Measurements from ENCODE around the gene GFER.
"Not testable (repeated sequence)": the region's sequence is repeated elsewhere in the genome, so short reads cannot be mapped to it uniquely, and the experiment has no call there.

GFER gene

GRCh38 chr16:2005646-2006045 is 21.7 kb downstream of the GFER start:
- DNase-seq (ENCODE audit: low read depth, low spot score): no peak

GRCh38 chr16:2006317-2006716 is 22.3 kb downstream of the GFER start:
- DNase-seq (ENCODE audit: low read depth, low spot score): no peak

- no peak for DNase-seq (ENCODE audit: low read depth, low spot score)
Measured at GRCh38 chr16:2007081-2007836, 23.3 kb downstream of the GFER start.

- DNase-seq (ENCODE audit: low read depth, low spot score): no peak
Measured at GRCh38 chr16:2008009-2008526, 24.1 kb downstream of the GFER start.

- DNase-seq (ENCODE audit: low read depth, low spot score): no peak
Measured at GRCh38 chr16:2008631-2009163, 24.7 kb downstream of the GFER start.

- no peak for DNase-seq (ENCODE audit: low read depth, low spot score)
Measured at GRCh38 chr16:2009164-2009711, 25.2 kb downstream of the GFER start.

- peak; percentile 57 for DNase-seq (ENCODE audit: low read depth, low spot score)
Measured at GRCh38 chr16:2009791-2010510, 26.0 kb downstream of the GFER start, which contains the start of gene ZNF598. Gene ZNF598, minus strand, starts transcription at chr16:2009821.

GRCh38 chr16:2011726-2012125 is 27.7 kb downstream of the GFER start:
- DNase-seq (ENCODE audit: low read depth, low spot score): not testable (repeated sequence)

GRCh38 chr16:2013527-2013926 is 29.5 kb downstream of the GFER start:
- no peak for DNase-seq (ENCODE audit: low read depth, low spot score)

GRCh38 chr16:2015117-2015946 is 31.3 kb downstream of the GFER start:
- no peak for DNase-seq (ENCODE audit: low read depth, low spot score)

- DNase-seq (ENCODE audit: low read depth, low spot score): no peak
Measured at GRCh38 chr16:2015947-2016208, 31.9 kb downstream of the GFER start.

GRCh38 chr16:2016407-2016922 is 32.5 kb downstream of the GFER start:
- DNase-seq (ENCODE audit: low read depth, low spot score): no peak

- no peak for DNase-seq (ENCODE audit: low read depth, low spot score)
Measured at GRCh38 chr16:2019518-2019920, 35.5 kb downstream of the GFER start, which contains the start of gene NPW. Gene NPW, plus strand, starts transcription at chr16:2019785.

- DNase-seq (ENCODE audit: low read depth, low spot score): no peak
Measured at GRCh38 chr16:2019921-2020831, 36.2 kb downstream of the GFER start.

- no peak for DNase-seq (ENCODE audit: low read depth, low spot score)
Measured at GRCh38 chr16:2022723-2023091, 38.7 kb downstream of the GFER start.

GRCh38 chr16:2023092-2024031 is 39.4 kb downstream of the GFER start:
- DNase-seq (ENCODE audit: low read depth, low spot score): peak; percentile 93

- DNase-seq (ENCODE audit: low read depth, low spot score): no peak
Measured at GRCh38 chr16:2024032-2024420, 40.0 kb downstream of the GFER start.

- DNase-seq (ENCODE audit: low read depth, low spot score): no peak
Measured at GRCh38 chr16:2025251-2025650, 41.3 kb downstream of the GFER start.

GRCh38 chr16:2025878-2026460 is 42.0 kb downstream of the GFER start:
- DNase-seq (ENCODE audit: low read depth, low spot score): no peak

All from activated CD4-positive, CD25-positive, alpha-beta regulatory T cell treated with anti-CD3 and anti-CD28 coated beads, Interleukin-2, amount 50 U/mL, for 16 hours (primary cell).